LNCaP clone FGC (cell line): ENCODE results near the gene MTFP1.

ENCODE experiments used
- DNase-seq: peaks from one replicate; pipeline ENCODE4 v3.0.0-alpha.2; 2011; ENCODE audit warnings: low read depth
- H3K4me3 ChIP-seq: 2 replicates; pipeline ENCODE4 v1.5.1; 2011; ENCODE audit warnings: mild to moderate bottlenecking, low read depth, low read length, control low read depth
- CTCF ChIP-seq: IDR thresholded peaks from 2 replicates; pipeline ENCODE4 v1.5.1; 2012; ENCODE audit warnings: mild to moderate bottlenecking; ENCODE audit not compliant: control insufficient read depth, insufficient read depth; ENCODE audit errors: extremely low read depth

Gene MTFP1

GRCh38 chr22:30427871-30428270 lies 2.3 kb downstream of the MTFP1 start:
- no peak overlapping the region for H3K4me3 ChIP-seq
- no peak for TF ChIP-seq CTCF
- DNase-seq, result no peak

GRCh38 chr22:30429887-30430286 lies 4.3 kb downstream of the MTFP1 start:
- no peak for TF ChIP-seq CTCF
- no peak overlapping the region for H3K4me3 ChIP-seq
- no peak for DNase-seq

- H3K4me3 ChIP-seq, result no peak overlapping the region
- no peak for DNase-seq
- TF ChIP-seq CTCF, result no peak
Measured at GRCh38 chr22:30430933-30431332, 5.4 kb downstream of the MTFP1 start.

- no peak for TF ChIP-seq CTCF
- DNase-seq, result no peak
- H3K4me3 ChIP-seq, result no peak overlapping the region
Measured at GRCh38 chr22:30432096-30432495, 6.5 kb downstream of the MTFP1 start.

GRCh38 chr22:30432520-30432919 lies 7.0 kb downstream of the MTFP1 start:
- no peak for DNase-seq
- no peak for TF ChIP-seq CTCF
- H3K4me3 ChIP-seq, result no peak overlapping the region

- no peak for TF ChIP-seq CTCF
- H3K4me3 ChIP-seq, result no peak overlapping the region
- no peak for DNase-seq
Measured at GRCh38 chr22:30433227-30433626, 7.7 kb downstream of the MTFP1 start.

- no peak for DNase-seq
- no peak for TF ChIP-seq CTCF
- no peak overlapping the region for H3K4me3 ChIP-seq
Measured at GRCh38 chr22:30433773-30434172, 8.2 kb downstream of the MTFP1 start.
